ENCODE results near the gene ZRANB2. TPM values are rescaled to one million over a fixed set of nuclear protein-coding genes. Genes with fewer than 3 reads are reported as not detected.

ZRANB2 gene
- total RNA-seq, 1 experiment from 2014 or later, result 34.6 TPM

GRCh38 chr1:71028981-71029380 is 51.9 kb downstream of the ZRANB2 start:
- no peak for DNase-seq (ENCODE audit: low spot score)

DNA sequence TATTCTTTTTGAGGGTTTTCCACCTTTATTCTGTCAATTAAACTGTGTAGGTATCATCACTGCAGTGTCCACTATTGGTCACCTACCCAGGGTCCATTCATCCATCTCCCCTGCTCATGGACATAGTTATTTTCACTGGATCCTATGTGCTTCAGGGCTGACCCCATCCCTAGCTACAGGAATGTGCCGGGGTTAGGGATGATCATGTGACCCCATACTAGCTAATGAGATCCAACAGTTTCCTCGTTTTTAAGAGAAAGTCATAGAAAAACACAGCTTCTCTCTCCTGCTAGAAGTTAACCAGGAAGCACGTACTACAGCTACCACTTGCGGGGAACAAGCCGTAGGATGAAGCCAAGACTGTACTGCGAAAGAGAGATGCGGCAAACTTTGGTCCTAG is 52.8 kb downstream of the ZRANB2 start:
- DNase-seq (ENCODE audit: low spot score), result no peak

- DNase-seq (ENCODE audit: low spot score), result no peak
Observed at GRCh38 chr1:71026093-71026492, 54.7 kb downstream of the ZRANB2 start.

DNA sequence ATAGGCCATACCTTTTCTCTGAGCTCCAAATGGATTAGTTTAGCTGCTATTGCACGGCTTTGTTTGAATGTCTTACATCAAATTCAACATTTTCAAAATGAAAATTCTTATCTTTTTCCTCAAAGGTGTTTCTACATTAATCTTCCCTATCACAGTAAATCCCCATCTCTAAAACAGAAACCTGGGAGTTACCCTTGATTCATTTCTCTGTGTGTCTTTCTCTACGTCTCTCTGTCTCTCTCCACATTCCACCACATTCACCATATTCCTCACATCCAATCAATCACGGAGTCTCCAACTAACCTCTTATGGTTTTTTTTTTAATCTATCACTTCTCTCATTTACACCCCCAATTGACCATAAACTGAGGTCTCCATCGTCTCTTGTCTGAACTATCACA is 57.3 kb downstream of the ZRANB2 start:
- no peak for DNase-seq (ENCODE audit: low spot score)

- no peak for DNase-seq (ENCODE audit: low spot score)
Observed at GRCh38 chr1:71019233-71019969, 61.4 kb downstream of the ZRANB2 start.

DNA sequence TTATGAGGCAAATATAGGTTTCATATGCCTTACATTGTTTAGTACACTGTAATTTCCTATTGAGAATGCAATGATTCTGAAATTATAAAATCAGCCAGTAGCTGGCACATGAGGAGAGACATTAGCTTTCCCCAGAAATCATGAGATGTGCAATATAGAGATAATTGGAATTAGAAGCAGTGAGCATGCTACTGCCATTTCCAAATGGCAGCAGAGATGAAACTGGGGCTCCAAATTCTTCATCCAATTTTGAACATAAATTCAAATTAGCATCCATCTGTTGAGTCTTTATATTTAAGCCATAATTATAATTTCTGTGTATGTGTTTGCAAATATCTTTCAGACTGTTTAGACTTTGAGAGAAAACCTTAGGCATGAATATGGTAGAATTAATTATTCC is 62.0 kb downstream of the ZRANB2 start:
- DNase-seq (ENCODE audit: low spot score), result no peak

- DNase-seq (ENCODE audit: low spot score), result no peak
Observed at GRCh38 chr1:71015745-71016144, 65.1 kb downstream of the ZRANB2 start.

- peak; percentile 29 for DNase-seq (ENCODE audit: low spot score)
Observed at GRCh38 chr1:71014178-71014579, 66.7 kb downstream of the ZRANB2 start.

Other genes starting within 250 kb of the ZRANB2 start
- gene PTGER3, start 33.2 kb downstream of the ZRANB2 start, total RNA-seq (2014; rRNA removed; shearing (Covaris generic)), result not detected in 2 replicates

Measured in A172 (cell line).